Suprapubic skin (tissue), 4 donors: ENCODE measurements around the gene PLIN4.

ENCODE experiments used
- POLR2A ChIP-seq, 2 donors: fragments of 450-650 bp; IDR thresholded peaks; one replicate each; pipeline ENCODE4 v1.6.1; 2017; ENCODE audit warnings: antibody characterized with exemption in 2 of 2, mild to moderate bottlenecking in 2 of 2, moderate library complexity in 2 of 2
- POLR2AphosphoS5 ChIP-seq, 3 donors: sonication (generic); formaldehyde crosslinking; IDR thresholded peaks; one replicate each; pipeline ENCODE4 v1.6.1; 2017; ENCODE audit warnings: antibody characterized with exemption in 3 of 3
- TF ChIP-seq, protein P1 (sequence below), 2 donors: fragments of 200-600 bp in 1 of 2; fragments of 450-650 bp in 1 of 2; sonication (generic) in 1 of 2; IDR thresholded peaks; one replicate each; pipeline ENCODE4 v1.5.1; 2016 to 2019; ENCODE audit warnings: antibody characterized with exemption in 2 of 2, mild to moderate bottlenecking in 1 of 2, moderate library complexity in 1 of 2

DNA sequence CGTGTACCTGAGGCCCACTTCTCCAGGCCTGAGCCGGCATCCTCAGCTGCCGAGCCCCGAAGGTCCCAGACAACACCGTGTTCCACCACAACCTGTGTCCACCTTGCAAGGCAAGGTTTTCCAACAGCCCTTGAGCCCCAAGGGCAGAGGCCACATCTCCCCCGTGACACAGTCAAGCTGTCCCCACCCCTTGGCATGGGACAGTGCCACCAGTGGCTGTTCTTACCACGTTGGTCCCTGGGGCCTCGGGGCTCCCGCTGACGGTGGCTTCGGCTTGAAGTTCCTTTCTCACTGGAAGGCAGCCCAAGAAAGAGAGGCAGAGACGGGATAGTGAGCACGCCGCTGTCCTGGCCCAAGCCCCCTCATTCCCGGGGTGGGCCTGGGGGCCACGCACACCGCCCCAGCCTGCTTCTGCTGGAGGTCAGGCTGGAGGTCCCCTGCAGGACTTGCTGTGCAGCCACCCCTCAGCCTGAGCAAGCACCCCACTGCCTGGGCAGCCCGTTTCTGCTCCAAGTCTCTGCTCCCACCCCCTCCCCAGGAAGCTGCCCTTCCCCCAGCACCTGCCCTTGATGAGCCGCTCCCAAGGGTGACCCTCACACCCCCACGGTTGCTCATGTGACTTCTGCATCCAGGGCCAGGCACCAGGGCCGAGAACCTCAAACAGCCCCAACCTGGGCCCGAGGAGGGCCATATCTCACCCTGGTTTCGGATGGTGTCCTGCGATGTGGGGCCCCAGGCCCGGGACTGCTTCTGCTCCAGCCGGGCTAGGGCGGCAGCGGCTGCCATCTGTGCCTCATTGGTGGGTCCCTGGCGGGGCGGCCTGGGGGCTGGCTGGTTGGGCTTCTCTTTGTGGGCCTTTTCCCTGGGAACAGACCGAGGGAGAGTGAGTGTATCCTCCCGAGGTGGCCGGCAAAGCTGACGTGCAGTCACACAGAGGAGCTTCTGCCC is 64.8 kb downstream of the PLIN4 start:
- TF ChIP-seq, protein P1, sequence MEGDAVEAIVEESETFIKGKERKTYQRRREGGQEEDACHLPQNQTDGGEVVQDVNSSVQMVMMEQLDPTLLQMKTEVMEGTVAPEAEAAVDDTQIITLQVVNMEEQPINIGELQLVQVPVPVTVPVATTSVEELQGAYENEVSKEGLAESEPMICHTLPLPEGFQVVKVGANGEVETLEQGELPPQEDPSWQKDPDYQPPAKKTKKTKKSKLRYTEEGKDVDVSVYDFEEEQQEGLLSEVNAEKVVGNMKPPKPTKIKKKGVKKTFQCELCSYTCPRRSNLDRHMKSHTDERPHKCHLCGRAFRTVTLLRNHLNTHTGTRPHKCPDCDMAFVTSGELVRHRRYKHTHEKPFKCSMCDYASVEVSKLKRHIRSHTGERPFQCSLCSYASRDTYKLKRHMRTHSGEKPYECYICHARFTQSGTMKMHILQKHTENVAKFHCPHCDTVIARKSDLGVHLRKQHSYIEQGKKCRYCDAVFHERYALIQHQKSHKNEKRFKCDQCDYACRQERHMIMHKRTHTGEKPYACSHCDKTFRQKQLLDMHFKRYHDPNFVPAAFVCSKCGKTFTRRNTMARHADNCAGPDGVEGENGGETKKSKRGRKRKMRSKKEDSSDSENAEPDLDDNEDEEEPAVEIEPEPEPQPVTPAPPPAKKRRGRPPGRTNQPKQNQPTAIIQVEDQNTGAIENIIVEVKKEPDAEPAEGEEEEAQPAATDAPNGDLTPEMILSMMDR (IDR thresholded peaks at IDR 0.05) = no peak
- no peak for TF ChIP-seq POLR2A (IDR thresholded peaks at IDR 0.05)
- TF ChIP-seq POLR2AphosphoS5 (IDR thresholded peaks at IDR 0.05) = no peak
